GM20000 (cell line): ENCODE measurements around the gene SYF2.

Source experiments
- DNase-seq: peaks from one replicate; pipeline ENCODE4 v3.0.0; 2012; ENCODE audit warnings: low spot score
- TF ChIP-seq, protein P1 (sequence below): IDR thresholded peaks from 2 replicates; pipeline ENCODE4 v1.5.1; 2012; ENCODE audit warnings: mild to moderate bottlenecking, control low read depth; ENCODE audit errors: extremely low read depth, missing control alignments

Gene SYF2

GRCh38 chr1:25232866-25233784, 823 bp upstream of the SYF2 start:
- DNase-seq, result peak; percentile 79
- TF ChIP-seq, protein P1, sequence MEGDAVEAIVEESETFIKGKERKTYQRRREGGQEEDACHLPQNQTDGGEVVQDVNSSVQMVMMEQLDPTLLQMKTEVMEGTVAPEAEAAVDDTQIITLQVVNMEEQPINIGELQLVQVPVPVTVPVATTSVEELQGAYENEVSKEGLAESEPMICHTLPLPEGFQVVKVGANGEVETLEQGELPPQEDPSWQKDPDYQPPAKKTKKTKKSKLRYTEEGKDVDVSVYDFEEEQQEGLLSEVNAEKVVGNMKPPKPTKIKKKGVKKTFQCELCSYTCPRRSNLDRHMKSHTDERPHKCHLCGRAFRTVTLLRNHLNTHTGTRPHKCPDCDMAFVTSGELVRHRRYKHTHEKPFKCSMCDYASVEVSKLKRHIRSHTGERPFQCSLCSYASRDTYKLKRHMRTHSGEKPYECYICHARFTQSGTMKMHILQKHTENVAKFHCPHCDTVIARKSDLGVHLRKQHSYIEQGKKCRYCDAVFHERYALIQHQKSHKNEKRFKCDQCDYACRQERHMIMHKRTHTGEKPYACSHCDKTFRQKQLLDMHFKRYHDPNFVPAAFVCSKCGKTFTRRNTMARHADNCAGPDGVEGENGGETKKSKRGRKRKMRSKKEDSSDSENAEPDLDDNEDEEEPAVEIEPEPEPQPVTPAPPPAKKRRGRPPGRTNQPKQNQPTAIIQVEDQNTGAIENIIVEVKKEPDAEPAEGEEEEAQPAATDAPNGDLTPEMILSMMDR, result no peak

- no peak for DNase-seq
- TF ChIP-seq, protein P1, result no peak
Observed at GRCh38 chr1:25223471-25223870, 8.8 kb downstream of the SYF2 start.

DNA sequence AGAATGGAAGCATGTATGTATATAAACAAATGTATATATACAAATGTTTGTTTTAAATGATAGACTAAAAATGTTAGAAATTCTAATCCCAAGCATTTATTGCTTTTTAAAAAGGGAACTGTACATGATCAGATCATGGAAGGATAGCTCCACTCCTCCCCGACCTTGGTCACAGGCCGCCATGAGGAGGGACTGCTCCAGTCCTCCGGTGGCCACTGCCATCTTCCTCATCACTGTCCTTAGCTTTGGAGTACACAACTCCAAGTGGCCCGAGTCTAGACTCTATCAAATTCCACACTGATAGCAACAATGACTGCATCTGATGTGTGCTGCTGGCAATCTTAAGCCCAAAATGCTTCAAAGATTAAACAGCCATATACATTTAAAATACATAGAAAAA, 9.7 kb downstream of the SYF2 start:
- no peak for DNase-seq
- TF ChIP-seq, protein P1, result no peak

DNA sequence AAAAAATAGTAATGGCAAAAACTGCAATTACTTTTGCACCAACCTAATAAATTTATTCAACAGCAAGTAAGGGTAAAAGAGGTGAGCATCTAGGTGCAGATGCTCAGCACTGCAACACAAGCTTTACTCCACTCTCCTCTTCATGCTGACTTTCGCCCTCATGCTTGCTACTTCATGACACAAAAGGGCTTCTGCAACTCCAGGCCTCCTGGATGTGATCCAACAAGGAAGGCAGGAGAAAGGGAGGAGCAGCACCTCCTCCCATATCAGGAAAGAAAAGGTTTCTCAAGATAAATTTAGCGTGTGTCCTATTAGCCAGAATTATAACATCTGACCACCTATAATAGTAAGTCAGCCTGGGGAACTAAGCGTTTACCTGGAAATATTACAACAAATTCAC, 11.6 kb downstream of the SYF2 start:
- no peak for DNase-seq
- TF ChIP-seq, protein P1, result no peak

GRCh38 chr1:25219661-25220251, 12.5 kb downstream of the SYF2 start:
- no peak for DNase-seq
- TF ChIP-seq, protein P1, result no peak

- no peak for DNase-seq
Observed at GRCh38 chr1:25217598-25218232, 14.6 kb downstream of the SYF2 start.

More at GRCh38 chr1:25217598-25218232, 14.6 kb downstream of the SYF2 start:
- TF ChIP-seq, protein P1, result no peak
